Measurements from ENCODE around the gene KRTAP24-1. TPM values are rescaled to one million over a fixed set of nuclear protein-coding genes. Genes with fewer than 3 reads are reported as not detected.

KRTAP24-1 gene
- total and polyA plus RNA-seq, 7 donors, result not detected

DNA sequence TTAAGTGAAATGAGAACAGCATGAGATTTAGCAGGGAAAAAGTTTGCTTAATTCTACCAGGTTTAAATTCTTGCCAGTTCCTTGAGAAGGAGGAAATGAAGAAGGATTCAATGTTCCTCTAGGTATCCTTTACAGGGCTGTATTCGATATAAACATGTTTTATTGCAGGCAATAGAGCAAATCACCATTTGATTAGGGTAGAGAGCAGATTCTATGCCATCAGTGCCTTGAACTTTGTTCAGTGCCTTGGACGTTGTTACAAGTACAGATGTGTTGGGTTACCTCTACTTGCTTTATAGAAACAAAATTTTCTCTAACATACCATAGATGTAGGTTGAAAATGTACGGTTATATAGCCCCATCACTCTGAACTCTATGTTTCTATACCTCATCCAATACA, 48.7 kb downstream of the KRTAP24-1 start:
- Histone ChIP-seq H3K27ac (no peak overlapping the region), H3K4me1 (no peaks in the 10 kb centered on the region), H3K9me3 (no peaks in the 10 kb centered on the region), H3K4me3 (no peak overlapping the region), H3K27me3 (ENCODE audit: insufficient read depth in 3 of 3, low read length in 2 of 3) (no peaks in the 10 kb centered on the region), H3K36me3 (ENCODE audit: insufficient read depth in 1 of 2, low read depth in 1 of 2) (no peaks in the 10 kb centered on the region)
- WGBS, 3 donors, result 34 to 37% (median 34%) methylated on average over 3 of the region's 3 CpGs
- TF ChIP-seq CTCF (IDR thresholded peaks at IDR 0.05), result no peak
- no peak for ATAC-seq
- intact Hi-C loops (cut with DNase I), result no loop called here
- no peak for DNase-seq

GRCh38 chr21:30233228-30234020, 49.3 kb downstream of the KRTAP24-1 start:
- intact Hi-C loops (cut with DNase I), result no loop called here
- WGBS, 3 donors, result 51 to 53% (median 52%) methylated on average over 2 of the region's 2 CpGs
- Histone ChIP-seq H3K27ac (no peak overlapping the region), H3K27me3 (ENCODE audit: insufficient read depth in 3 of 3, low read length in 2 of 3) (no peaks in the 10 kb centered on the region), H3K9me3 (no peaks in the 10 kb centered on the region), H3K4me1 (no peaks in the 10 kb centered on the region), H3K4me3 (no peak overlapping the region), H3K36me3 (ENCODE audit: insufficient read depth in 1 of 2, low read depth in 1 of 2) (no peaks in the 10 kb centered on the region)
- ATAC-seq (no peak), DNase-seq (no peak)
- no peak for TF ChIP-seq CTCF (IDR thresholded peaks at IDR 0.05)

GRCh38 chr21:30232011-30232410, 50.7 kb downstream of the KRTAP24-1 start:
- Histone ChIP-seq H3K27me3 (ENCODE audit: insufficient read depth in 3 of 3, low read length in 2 of 3) (no peaks in the 10 kb centered on the region), H3K9me3 (no peaks in the 10 kb centered on the region), H3K27ac (no peak overlapping the region), H3K36me3 (ENCODE audit: insufficient read depth in 1 of 2, low read depth in 1 of 2) (no peaks in the 10 kb centered on the region), H3K4me1 (no peaks in the 10 kb centered on the region), H3K4me3 (no peak overlapping the region)
- no peak for ATAC-seq
- TF ChIP-seq CTCF (IDR thresholded peaks at IDR 0.05), result no peak
- WGBS, 3 donors, result 96 to 100% (median 99%) methylated on average over 1 of the region's 1 CpG
- intact Hi-C loops (cut with DNase I), result no loop called here
- DNase-seq, result no peak

Other genes starting within 250 kb of the KRTAP24-1 start
- not detected for gene CLDN17, start 116.1 kb downstream of the KRTAP24-1 start, total RNA-seq
- not detected for gene CLDN17, start 116.1 kb downstream of the KRTAP24-1 start, polyA plus RNA-seq
- not detected for gene CLDN8, start 66.9 kb downstream of the KRTAP24-1 start, total RNA-seq
- not detected for gene CLDN8, start 66.9 kb downstream of the KRTAP24-1 start, polyA plus RNA-seq
- gene KRTAP25-1, start 6.6 kb upstream of the KRTAP24-1 start, total RNA-seq, result not detected
- not detected for gene KRTAP25-1, start 6.6 kb upstream of the KRTAP24-1 start, polyA plus RNA-seq
- not detected for gene KRTAP26-1, start 37.4 kb upstream of the KRTAP24-1 start, total RNA-seq
- not detected for gene KRTAP26-1, start 37.4 kb upstream of the KRTAP24-1 start, polyA plus RNA-seq
- gene KRTAP27-1, start 54.7 kb upstream of the KRTAP24-1 start, total RNA-seq, result not detected
- gene KRTAP27-1, start 54.7 kb upstream of the KRTAP24-1 start, polyA plus RNA-seq, result not detected
- gene KRTAP23-1, start 65.7 kb upstream of the KRTAP24-1 start, total RNA-seq, result not detected
- gene KRTAP23-1, start 65.7 kb upstream of the KRTAP24-1 start, polyA plus RNA-seq, result not detected
- gene KRTAP13-2, start 89.3 kb upstream of the KRTAP24-1 start, total RNA-seq, result not detected
- gene KRTAP13-2, start 89.3 kb upstream of the KRTAP24-1 start, polyA plus RNA-seq, result not detected
- gene KRTAP13-1, start 113.1 kb upstream of the KRTAP24-1 start, total RNA-seq, result not detected
- gene KRTAP13-1, start 113.1 kb upstream of the KRTAP24-1 start, polyA plus RNA-seq, result not detected
- gene KRTAP13-3, start 143.0 kb upstream of the KRTAP24-1 start, total RNA-seq, result not detected
- not detected for gene KRTAP13-3, start 143.0 kb upstream of the KRTAP24-1 start, polyA plus RNA-seq
- gene KRTAP13-4, start 147.3 kb upstream of the KRTAP24-1 start, total RNA-seq, result not detected
- not detected for gene KRTAP13-4, start 147.3 kb upstream of the KRTAP24-1 start, polyA plus RNA-seq
- not detected for gene KRTAP15-1, start 157.3 kb upstream of the KRTAP24-1 start, total RNA-seq
- gene KRTAP15-1, start 157.3 kb upstream of the KRTAP24-1 start, polyA plus RNA-seq, result not detected
- not detected for gene KRTAP19-1, start 197.4 kb upstream of the KRTAP24-1 start, total RNA-seq
- gene KRTAP19-1, start 197.4 kb upstream of the KRTAP24-1 start, polyA plus RNA-seq, result not detected
- not detected for gene KRTAP19-2, start 204.5 kb upstream of the KRTAP24-1 start, total RNA-seq
- gene KRTAP19-2, start 204.5 kb upstream of the KRTAP24-1 start, polyA plus RNA-seq, result not detected
- gene KRTAP19-3, start 209.1 kb upstream of the KRTAP24-1 start, total RNA-seq, result 1 to 10 TPM in 2 of 4 donors, under 1 TPM in 1, not detected in 1; 0.64 to 3.0 (median 1.1) TPM
- not detected for gene KRTAP19-3, start 209.1 kb upstream of the KRTAP24-1 start, polyA plus RNA-seq
- gene KRTAP19-4, start 214.2 kb upstream of the KRTAP24-1 start, total RNA-seq, result not detected
- gene KRTAP19-4, start 214.2 kb upstream of the KRTAP24-1 start, polyA plus RNA-seq, result not detected
- gene KRTAP19-5, start 219.2 kb upstream of the KRTAP24-1 start, total RNA-seq, result not detected
- not detected for gene KRTAP19-5, start 219.2 kb upstream of the KRTAP24-1 start, polyA plus RNA-seq